SK-N-SH treated with all-trans-retinoic acid at 6 μM for 48 hours (cell line): ENCODE results near the gene PTPMT1.

Source experiments
- ESRRG ChIP-seq: fragments of 250-450 bp; sonication (Bioruptor Pico); IDR thresholded peaks from 2 replicates; pipeline ENCODE4 v1.6.1; 2021; ENCODE audit warnings: mild to moderate bottlenecking
- TOX ChIP-seq: fragments of 250-450 bp; sonication (Bioruptor Pico); IDR thresholded peaks from 2 replicates; pipeline ENCODE4 v1.8.0; 2021; ENCODE audit warnings: mild to moderate bottlenecking, moderate library complexity, borderline replicate concordance
- ZC3H10 ChIP-seq: fragments of 250-450 bp; sonication (Bioruptor Pico); IDR thresholded peaks from 2 replicates; pipeline ENCODE4 v1.5.1; 2021; ENCODE audit warnings: mild to moderate bottlenecking, moderate library complexity
- ZFP3 ChIP-seq: fragments of 250-450 bp; sonication (Bioruptor Pico); IDR thresholded peaks from 2 replicates; pipeline ENCODE4 v1.5.0; 2020; ENCODE audit warnings: mild to moderate bottlenecking, moderate library complexity
- ZFP30 ChIP-seq: fragments of 450-650 bp; formaldehyde crosslinking; IDR thresholded peaks from 2 replicates; pipeline ENCODE4 v1.5.0; 2022; ENCODE audit warnings: mild to moderate bottlenecking, moderate library complexity
- ZNF565 ChIP-seq: fragments of 450-650 bp; formaldehyde crosslinking; conservative IDR thresholded peaks from 2 replicates; pipeline ENCODE4 v1.5.0; 2020; ENCODE audit warnings: low read depth, mild to moderate bottlenecking, moderate library complexity
- TF ChIP-seq, protein P1 (sequence below): fragments of 250-450 bp; sonication (Bioruptor Pico); IDR thresholded peaks from 2 replicates; pipeline ENCODE4 v1.5.1; 2020; ENCODE audit warnings: low read depth, mild to moderate bottlenecking, moderate library complexity
- TF ChIP-seq, protein P2 (sequence below): fragments of 250-450 bp; sonication (Bioruptor Pico); IDR thresholded peaks from 2 replicates; pipeline ENCODE4 v1.8.0; 2020; ENCODE audit warnings: mild to moderate bottlenecking, moderate library complexity, borderline replicate concordance
- TF ChIP-seq, protein P3 (sequence below): fragments of 250-450 bp; sonication (Bioruptor Pico); IDR thresholded peaks from 2 replicates; pipeline ENCODE4 v1.5.0; 2020; ENCODE audit warnings: mild to moderate bottlenecking, moderate library complexity

DNA sequence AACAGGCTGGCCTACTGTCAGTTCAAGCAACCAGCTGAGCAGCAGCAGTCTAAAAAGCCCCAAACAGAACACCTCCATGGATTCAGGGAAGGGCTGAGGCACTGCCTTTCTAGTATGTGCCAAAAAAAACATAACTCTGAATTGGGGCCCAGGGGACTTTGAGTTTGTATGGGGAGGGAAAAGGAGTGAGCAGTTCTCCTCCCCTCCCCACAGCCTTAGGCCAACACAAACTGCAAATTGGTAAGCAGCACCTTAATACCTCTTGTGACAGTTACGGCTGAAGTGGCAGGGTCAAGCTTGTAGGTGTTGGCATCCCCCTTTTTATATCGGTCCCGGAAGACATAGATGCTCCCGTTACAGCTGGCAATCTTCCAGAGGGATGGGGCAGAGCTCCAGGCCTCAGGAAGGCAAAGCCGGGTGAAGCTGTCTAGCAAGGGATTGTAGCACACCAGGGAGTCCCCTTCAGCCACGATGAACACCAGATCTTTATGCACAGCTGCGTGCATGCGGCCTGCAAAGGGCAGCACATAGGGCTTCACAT lies 7.4 kb downstream of the PTPMT1 start:
- TF ChIP-seq ZFP3 (CRISPR knock-in tag) (no peak), ZC3H10 (CRISPR knock-in tag) (no peak), ESRRG (CRISPR knock-in tag) (no peak), ZFP30 (no peak), TOX (CRISPR knock-in tag) (no peak), ZNF565 (CRISPR knock-in tag) (no peak)
- TF ChIP-seq, protein P1, sequence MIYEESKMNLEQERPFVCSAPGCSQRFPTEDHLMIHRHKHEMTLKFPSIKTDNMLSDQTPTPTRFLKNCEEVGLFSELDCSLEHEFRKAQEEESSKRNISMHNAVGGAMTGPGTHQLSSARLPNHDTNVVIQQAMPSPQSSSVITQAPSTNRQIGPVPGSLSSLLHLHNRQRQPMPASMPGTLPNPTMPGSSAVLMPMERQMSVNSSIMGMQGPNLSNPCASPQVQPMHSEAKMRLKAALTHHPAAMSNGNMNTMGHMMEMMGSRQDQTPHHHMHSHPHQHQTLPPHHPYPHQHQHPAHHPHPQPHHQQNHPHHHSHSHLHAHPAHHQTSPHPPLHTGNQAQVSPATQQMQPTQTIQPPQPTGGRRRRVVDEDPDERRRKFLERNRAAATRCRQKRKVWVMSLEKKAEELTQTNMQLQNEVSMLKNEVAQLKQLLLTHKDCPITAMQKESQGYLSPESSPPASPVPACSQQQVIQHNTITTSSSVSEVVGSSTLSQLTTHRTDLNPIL = no peak
- TF ChIP-seq, protein P2, sequence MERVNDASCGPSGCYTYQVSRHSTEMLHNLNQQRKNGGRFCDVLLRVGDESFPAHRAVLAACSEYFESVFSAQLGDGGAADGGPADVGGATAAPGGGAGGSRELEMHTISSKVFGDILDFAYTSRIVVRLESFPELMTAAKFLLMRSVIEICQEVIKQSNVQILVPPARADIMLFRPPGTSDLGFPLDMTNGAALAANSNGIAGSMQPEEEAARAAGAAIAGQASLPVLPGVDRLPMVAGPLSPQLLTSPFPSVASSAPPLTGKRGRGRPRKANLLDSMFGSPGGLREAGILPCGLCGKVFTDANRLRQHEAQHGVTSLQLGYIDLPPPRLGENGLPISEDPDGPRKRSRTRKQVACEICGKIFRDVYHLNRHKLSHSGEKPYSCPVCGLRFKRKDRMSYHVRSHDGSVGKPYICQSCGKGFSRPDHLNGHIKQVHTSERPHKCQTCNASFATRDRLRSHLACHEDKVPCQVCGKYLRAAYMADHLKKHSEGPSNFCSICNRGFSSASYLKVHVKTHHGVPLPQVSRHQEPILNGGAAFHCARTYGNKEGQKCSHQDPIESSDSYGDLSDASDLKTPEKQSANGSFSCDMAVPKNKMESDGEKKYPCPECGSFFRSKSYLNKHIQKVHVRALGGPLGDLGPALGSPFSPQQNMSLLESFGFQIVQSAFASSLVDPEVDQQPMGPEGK (CRISPR knock-in tag) = no peak
- TF ChIP-seq, protein P3, sequence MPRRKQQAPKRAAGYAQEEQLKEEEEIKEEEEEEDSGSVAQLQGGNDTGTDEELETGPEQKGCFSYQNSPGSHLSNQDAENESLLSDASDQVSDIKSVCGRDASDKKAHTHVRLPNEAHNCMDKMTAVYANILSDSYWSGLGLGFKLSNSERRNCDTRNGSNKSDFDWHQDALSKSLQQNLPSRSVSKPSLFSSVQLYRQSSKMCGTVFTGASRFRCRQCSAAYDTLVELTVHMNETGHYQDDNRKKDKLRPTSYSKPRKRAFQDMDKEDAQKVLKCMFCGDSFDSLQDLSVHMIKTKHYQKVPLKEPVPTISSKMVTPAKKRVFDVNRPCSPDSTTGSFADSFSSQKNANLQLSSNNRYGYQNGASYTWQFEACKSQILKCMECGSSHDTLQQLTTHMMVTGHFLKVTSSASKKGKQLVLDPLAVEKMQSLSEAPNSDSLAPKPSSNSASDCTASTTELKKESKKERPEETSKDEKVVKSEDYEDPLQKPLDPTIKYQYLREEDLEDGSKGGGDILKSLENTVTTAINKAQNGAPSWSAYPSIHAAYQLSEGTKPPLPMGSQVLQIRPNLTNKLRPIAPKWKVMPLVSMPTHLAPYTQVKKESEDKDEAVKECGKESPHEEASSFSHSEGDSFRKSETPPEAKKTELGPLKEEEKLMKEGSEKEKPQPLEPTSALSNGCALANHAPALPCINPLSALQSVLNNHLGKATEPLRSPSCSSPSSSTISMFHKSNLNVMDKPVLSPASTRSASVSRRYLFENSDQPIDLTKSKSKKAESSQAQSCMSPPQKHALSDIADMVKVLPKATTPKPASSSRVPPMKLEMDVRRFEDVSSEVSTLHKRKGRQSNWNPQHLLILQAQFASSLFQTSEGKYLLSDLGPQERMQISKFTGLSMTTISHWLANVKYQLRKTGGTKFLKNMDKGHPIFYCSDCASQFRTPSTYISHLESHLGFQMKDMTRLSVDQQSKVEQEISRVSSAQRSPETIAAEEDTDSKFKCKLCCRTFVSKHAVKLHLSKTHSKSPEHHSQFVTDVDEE (CRISPR knock-in tag) = no peak
